Fibroblast of skin of left quadriceps (primary cell): ENCODE measurements around the gene OPRPN.

Source experiments
- DNase-seq, 2 experiments: peaks; one replicate each; pipeline ENCODE4 v3.0.0-alpha.2; 2013; ENCODE audit warnings: low read depth in 2 of 2

Gene OPRPN, protein sequence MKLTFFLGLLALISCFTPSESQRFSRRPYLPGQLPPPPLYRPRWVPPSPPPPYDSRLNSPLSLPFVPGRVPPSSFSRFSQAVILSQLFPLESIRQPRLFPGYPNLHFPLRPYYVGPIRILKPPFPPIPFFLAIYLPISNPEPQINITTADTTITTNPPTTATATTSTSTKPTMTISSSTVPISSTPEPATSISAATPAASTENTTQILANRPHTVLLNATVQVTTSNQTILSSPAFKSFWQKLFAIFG

DNA sequence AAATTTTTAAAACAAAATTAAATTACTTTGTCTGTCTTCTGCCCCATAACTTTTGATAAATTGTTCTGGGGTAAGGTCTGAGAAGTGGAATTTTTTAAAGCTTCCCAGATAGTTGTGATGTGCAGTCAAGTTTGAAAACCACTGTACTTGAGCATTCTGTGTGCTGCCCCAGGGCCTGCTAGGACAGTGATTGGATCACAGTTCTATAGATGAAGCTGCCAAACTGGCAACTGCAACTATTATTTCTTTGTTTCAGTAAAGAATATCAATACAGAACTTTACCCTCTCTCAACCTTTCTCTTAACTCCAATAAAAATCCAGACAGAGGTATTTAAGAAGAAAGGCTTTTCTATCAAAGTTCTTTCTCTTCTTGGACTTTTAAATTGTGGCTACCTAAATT lies at the start of gene OPRPN:
Gene OPRPN, plus strand, starts transcription at position 361 of the 400 bp plus-strand sequence. CDS start 1,346 bp downstream, outside the sequence.
- DNase-seq: no peak

DNA sequence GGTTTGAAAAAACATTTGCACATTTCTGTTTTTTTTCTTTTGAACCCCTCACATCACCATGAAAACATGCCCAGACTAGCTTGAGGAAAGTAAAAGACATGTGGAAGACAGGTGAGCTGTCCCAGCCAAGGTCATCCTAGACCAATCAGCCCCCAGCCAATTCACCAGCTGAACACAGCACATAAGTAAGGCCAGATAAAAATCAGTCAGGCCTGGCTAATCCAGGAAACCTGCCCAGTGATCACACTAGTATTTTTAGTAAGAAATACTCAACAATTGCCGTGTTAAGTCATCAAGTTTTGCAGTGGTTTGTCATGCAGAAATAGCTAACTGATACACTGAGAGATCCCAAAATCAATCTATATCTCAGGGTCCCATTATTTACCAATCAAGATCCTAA lies 41.6 kb upstream of the OPRPN start:
- no peak for DNase-seq

DNA sequence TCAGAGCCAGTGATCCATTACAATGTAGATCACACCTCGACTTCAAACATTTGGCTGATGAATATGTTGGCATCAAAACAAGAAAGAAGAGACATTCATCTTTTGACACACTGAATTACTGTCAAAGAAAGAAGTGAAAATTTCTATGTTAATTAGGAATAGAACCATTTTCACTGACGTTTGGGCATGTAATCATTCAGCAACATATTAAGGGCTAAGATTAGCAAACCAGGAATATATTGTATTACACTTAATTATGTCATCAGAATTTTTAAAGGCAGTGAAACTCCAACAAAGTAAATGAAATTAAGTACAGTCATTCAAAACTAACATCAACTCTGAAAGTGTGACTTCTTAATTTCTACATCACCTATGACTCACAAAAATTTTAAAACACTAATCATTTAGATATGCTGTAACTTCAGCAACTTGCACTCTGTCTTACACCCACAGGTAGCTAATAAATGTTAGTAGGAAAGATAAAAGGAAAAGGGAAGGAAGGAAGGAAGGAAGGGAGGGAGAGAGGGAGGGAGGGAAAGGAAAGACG lies 38.6 kb upstream of the OPRPN start:
- no peak for DNase-seq

DNA sequence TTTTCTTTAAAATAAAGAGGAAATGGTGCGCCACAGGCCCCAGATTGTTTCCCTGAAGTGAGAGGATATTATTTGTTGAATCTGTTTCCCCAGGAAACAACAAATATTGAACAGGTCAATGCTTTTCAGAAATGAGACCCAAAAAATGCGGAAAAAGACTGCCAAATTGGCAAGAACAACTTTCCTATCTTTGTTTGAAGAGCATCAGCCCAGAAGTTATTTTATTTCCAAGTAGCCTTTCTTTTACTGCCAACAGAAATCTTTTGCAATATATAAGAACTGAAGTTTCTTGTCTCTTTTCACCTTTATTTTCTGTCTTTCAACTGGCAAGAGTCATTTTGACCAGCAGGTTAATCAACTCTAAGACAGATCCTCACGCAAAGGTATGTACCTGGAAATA lies 37.3 kb upstream of the OPRPN start, which contains the start of gene SMR3A:
Gene SMR3A, plus strand, starts transcription at position 301 of the 400 bp plus-strand sequence. CDS start 1,356 bp downstream, outside the sequence.
- no peak for DNase-seq

DNA sequence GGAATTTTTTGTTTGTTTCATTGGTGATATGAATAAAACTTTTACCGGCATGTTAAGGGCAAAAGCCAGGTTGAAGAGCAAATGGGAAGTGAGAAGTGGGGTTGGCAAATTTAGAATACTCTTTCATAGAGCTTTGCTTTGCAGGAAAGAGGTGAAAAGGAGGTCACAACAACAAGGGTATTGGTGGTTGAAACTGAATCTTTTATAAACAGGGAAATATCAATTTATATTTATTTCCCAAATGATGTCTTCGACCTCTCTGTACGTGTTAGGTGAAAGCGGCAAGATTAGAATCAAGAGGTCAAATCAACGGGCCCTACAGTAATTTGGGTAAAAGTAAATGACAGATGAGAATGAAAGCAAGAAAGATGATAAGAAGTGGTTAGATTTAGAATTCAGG lies 33.7 kb upstream of the OPRPN start:
- DNase-seq: no peak

DNA sequence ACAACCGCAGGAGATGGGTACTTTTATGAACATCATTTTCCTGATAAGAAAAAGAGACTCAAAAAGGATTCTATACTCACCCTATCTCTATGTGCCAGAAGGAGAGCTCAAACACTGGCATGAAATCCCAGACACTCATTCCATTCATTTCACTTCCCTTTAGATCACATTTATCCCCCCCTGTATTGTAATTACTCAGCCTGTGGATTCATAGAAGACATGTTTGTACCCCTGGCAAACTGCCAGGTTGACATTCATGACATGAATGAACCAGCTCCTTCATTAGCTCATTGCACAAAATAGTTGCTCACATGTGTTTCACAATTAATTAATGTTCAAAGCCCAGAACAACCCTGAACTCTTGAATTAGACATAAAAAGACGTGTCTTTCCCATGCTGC lies 32.3 kb upstream of the OPRPN start:
- DNase-seq: no peak

DNA sequence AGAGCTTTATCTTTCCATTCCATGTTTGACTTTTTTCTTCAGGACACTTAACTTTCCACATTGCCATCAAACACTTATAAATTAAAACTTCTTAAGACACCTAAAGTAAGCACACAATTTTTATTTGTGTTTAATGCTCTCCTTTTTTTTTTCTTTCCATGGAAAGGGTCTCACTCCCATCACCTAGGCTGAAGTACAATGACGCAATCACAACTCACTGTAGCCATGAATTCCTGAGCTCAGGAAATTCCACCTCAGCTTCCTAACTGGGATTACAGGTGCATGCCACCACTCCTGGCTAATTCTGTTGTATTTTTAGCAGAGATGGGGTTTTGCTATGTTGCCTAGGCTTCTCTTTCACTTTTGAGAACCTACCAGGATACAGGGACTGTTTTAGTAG lies 29.9 kb upstream of the OPRPN start:
- DNase-seq: no peak

DNA sequence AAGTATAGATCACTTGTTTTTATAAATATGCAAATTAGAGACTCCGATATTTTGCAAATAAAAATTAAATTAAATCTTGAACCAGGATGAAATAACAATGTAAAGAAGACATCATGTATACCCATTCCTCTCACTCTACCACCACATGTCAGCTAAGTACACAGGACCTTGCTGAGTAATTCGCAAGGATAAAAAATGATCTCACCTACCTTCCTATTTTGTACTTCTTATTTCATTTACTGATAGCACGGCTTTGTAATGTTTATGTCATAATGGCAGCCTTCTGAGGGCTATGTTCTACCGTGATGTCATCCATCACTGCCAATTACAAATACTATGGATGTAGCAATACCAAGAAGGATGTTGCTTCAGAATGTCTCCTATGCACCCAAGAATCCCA lies 25.8 kb upstream of the OPRPN start:
- no peak for DNase-seq

DNA sequence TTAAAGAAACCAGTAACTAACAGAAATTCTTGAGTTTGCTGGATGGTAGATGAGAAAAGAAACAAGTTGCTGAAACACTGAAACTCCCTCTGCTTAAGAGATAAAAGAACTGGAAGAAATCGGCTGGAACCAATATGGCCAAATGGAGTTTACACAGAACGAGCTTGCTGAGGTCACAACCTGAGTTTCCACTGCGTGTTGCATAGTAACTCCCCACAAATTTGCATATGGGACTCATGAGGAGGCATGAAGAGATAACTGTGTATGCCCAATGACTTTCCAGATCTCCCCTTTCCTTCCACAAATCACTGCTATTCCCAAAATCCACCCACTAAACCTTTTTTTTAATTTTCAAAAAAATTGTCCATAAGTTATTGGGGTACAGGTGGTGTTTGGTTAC lies 25.0 kb upstream of the OPRPN start:
- DNase-seq: no peak

DNA sequence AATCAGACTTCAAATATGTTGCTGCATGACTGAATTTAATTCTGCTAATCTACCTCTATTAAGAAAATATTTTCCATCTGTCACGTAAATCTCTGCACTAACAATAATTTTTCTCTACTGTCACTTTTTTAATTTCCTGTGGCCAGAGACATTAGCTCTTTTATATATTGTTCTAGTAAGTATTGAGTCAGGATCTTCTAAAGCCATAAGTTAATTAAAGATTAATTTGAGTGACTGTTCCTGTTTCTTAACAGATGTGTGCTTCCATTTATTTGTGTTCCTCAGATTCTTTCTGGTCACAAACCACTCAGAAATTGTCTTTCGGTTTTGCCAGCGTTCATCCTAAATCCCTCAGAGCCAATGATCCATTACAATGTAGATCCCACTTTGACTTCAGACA lies 17.2 kb upstream of the OPRPN start:
- DNase-seq: no peak

DNA sequence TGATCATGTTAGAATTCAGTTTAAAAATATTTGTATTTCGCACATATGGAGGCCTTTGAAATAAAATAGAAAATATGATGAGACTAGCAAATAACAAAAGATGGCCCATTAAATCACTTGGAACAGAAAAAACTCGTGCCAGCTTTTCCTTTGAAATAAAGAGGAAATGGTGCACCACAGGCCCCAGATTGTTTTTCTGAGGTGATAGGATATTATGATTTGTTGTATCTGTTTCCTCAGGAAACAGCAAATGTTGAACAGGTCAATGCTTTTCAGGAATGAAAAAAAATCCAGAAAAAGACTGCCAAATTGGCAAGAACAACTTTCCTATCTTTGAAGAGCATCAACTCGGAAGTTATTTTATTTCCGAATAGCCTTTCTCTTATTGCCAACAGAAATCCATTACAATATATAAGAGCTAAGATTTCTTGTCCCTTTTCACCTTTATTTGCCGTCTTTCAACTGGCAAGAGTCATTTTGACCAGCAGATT lies 15.0 kb upstream of the OPRPN start, which contains the start of gene SMR3B:
Gene SMR3B, plus strand, starts transcription at position 441 of the 491 bp plus-strand sequence. CDS start 1,380 bp downstream, outside the sequence.
- no peak for DNase-seq

DNA sequence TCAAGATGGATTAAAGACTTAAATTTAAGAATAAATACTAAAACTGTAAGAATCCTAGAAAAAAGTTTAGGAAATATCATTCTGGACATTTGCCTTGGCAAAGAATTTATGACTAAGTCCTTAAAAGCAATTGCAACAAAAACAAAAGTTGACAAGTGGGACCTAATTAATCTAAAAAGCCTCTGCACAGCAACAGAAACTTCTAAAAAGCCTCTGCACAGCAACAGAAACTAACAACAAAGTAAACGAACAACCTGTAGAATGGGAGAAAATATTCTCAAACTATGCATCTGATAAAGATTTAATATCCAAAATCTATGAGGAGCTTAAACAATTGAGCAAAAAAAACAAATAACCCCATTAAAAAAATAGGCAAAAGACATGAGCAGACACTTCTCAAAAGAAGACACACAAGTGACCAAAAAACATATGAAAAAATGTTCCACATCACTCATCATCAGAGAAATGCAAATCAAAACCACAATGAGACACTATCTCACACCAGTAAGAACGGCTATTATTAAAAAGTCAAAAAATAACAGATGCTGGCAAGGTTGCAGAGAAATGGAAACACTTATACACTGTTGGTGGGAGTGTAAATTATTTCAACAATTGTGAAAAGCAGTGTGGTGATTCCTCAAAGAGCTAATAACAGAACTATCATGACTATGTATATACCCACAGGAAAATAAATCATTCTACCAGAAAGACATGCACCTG lies 5.5 kb upstream of the OPRPN start:
- no peak for DNase-seq

DNA sequence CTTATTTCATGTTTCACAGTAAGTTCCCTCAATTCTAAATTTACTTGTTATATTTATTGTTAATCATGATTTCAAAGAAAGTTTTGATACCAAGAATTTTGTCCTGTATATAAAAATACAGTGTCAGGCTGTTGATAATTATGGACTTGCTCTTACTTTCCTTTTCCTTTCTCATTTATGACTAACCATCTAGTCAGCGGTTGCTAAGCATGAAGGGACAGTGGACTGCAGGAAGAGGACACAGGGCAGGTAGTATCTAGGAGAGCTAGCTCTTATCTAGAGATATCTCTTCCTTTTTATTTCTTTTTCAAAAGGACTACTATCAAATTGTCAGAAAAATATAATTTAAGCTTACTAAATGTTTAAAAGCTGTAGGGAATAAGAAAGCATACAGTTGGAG lies 1.6 kb downstream of the OPRPN start:
- no peak for DNase-seq

DNA sequence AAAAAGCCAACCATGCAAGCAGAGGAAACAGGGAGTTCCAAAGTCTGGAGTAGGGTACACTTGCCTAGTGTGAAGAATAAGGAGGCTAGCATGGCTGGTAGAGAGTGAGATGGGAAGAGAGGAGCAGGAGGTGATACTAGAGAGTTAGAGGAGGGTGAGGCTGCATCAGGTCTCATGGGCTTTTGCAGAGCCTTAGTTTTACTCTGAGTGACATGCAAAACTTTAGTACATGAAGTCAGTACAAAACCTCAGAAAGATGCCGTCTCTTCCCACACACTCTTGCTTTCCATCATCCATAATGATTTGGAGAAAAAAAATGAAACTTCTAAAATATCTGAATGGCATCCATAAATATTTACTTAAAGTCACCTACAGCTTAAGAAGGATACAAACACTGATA lies 5.0 kb downstream of the OPRPN start:
- DNase-seq: no peak

DNA sequence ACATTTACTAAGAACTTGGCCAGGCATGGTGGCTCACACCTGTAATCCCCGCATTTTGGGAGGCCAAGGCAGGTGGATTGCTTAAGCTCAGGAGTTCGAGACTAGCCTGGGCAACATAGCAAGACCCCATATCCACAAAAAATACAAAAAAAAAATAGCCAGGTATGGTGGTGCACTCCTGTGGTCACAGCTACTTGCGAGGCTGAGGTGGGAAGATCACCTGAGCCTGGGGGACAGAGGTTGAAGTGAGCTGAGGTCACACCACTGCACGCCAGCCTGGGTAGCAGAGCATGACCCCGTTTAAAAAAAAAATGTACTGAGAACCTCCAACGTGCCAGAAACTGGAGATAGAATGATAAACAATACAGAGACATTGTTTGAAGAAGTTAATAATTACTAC lies 8.0 kb downstream of the OPRPN start:
- no peak for DNase-seq

DNA sequence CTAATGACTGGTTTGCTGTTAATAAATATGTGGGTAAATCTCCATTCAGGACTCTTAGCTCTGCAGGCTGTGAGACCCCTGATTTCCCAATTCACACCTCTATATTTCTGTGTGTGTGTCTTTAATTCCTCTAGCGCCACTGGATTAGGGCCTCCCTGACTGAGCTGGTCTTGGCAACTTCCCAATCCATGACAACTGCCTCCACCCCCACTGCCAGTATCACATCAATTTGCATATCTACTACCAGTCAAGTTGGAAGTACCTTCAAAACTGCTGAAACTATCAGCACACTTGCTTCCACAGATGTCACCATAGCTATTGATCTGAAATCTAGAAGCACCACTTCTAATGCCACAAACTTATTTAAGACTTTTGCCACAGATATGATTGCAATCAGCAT lies 27.6 kb downstream of the OPRPN start:
- DNase-seq: no peak

DNA sequence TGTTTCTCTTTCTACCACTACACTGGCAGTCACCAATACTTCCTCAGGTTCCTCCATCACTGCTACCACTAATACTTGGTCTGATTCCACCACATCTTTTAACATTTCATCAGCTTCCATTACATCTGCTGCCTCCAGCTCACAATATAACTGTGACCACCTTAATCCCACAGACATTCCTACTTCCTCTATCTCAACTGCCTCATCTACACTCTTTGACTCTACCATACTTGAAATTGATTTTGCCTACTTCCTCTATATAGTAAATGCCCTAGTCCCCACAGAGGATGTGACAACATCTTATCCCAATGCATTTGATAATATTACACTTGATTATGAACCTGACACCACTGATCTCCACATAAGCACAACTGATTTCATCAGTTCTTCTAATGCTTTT lies 29.0 kb downstream of the OPRPN start:
- no peak for DNase-seq

DNA sequence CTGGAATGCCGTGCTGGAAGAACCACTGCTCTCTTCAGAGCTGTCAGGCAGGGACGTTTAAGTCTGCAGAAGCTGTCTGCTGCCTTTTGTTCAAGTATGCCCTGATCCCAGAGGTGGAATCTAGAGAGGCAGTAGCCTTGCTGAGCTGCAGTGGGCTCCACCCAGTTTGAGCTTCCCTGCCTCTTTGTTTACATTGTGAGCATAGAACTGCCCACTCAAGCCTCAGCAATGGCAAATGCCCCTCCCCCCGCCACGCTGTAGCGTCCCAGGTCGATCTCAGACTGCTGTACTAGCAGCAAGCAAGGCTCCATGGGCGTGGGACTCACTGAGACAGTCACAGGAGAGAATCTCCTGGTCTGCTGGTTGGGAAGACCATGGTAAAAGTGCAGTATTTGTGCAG lies 39.5 kb downstream of the OPRPN start:
- no peak for DNase-seq

DNA sequence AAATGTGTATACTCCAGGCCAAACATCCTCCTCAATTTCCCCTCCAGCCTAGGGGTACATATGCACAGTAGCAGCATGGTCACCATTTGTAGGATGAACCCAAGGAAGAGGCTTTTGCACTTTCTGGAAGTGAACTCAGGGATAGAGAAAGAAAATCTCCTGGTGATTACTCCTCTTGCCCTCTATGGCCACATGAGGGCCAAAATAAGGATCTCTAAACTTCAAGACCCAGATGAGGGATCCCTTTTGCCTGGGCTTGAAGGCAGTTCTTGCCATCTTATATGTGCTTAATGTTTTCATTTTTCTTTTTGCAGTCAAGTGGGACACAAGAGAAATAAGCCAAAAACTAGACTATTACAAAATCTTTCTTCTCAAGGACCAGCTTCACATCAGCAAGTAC lies 44.7 kb downstream of the OPRPN start:
- no peak for DNase-seq

DNA sequence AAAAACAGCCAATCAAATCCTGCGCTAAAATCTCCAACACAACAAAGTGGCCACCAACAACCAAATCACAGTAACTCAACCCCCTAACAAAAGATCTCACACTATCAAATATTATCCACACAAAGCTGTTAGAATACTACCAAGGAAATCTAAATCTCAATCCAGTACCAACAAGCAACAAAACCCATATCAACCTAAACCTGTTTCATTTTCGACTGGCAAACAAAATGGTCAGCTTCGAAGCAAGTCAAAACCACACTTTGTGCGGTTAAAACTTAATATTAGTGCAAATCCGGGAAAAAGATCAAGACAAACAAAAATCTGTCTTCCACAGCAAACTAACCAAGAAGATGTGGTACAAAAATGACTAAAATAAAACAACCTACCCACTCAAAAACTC lies 45.6 kb downstream of the OPRPN start:
- DNase-seq: no peak

DNA sequence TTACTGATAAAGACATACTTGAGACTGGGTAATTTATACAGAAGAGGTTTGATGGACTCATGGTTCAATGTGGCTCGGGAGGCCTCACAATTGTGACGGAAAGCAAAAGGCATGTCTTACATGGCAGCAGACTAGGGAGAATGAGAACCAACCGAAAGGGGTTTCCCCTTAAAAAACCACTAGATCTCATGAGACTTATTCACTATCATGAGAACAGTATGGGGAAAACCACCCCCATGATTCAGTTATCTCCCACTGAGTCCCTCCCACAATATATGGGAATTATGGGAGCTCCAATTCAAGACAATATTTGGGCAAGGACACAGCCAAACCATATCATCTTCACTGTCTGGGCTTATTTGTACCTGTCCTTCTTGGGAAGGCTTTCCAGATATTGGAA lies 51.5 kb downstream of the OPRPN start:
- no peak for DNase-seq

DNA sequence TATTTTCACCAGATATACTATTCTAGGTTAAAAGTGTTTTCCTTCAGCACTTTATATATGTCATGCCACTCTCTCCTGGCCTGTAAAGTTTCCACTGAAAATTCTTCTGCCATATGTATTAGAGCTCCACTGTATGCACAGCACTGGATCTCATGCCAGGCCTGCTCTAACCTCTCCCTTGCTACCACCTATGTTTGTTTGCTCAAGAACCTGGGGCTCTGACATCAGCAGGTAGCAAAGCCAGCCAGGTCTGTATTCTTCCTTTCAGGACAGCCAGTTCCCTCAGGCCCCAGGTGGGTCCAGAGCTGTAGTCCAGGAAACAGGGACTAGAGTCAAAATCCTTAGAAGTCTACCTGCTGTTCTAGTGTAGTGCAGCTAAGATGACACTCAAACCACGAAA lies 55.2 kb downstream of the OPRPN start:
- no peak for DNase-seq
